NT2/D1 (cell line): ENCODE data around the gene RIN3.

ENCODE experiments used
- SUZ12 ChIP-seq: IDR thresholded peaks from 2 replicates; pipeline ENCODE4 v1.6.1; 2011; ENCODE audit not compliant: insufficient read length, insufficient read depth; ENCODE audit errors: extremely low read depth
- YY1 ChIP-seq: IDR thresholded peaks from 2 replicates; pipeline ENCODE4 v1.6.1; 2011; ENCODE audit not compliant: insufficient read length, insufficient read depth
- ZNF274 ChIP-seq: IDR thresholded peaks from 2 replicates; pipeline ENCODE4 v1.6.1; 2011; ENCODE audit warnings: mild to moderate bottlenecking, low read depth, low read length

- no peak for TF ChIP-seq SUZ12
- TF ChIP-seq ZNF274 = no peak
- TF ChIP-seq YY1 = no peak
Observed at GRCh38 chr14:92687681-92688433, 174.3 kb downstream of the RIN3 start.
